Measurements from ENCODE around the gene ADGRF3. TPM values are rescaled to one million over a fixed set of nuclear protein-coding genes. Genes with fewer than 3 reads are reported as not detected.

ADGRF3 gene
- total RNA-seq, 1 experiment from 2014 or later: not detected

DNA sequence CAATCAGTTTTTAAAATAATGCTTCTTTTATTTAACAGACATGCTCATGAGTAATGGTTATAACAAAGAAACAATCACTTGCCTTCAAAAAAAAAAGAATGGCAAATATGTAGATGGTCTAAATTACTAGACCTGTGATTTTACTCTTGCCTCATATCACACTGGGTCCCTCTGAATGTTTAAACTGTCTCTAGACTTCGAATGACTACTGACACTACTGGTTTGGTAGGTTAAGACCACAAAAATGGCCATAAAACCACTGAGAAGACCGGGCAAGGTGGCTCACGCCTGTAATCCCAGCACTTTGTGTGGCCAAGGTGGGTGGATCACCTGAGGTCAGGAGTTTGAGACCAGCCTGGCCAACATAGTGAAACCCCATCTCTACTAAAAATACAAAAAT, 5.8 kb downstream of the ADGRF3 start:
- no peak overlapping the region for H2AFZ ChIP-seq (ENCODE audit: low read depth, low read length, poor library complexity, severe bottlenecking)
- H3K4me1 ChIP-seq (ENCODE audit: control insufficient read depth in 1 of 2, insufficient read depth in 2 of 2, low read length in 2 of 2): peaks cover 10 to 46% of the 10 kb centered on the region in 2 experiments
- CTCF ChIA-PET: no interaction called here
- no peaks in the 10 kb centered on the region for H3K9me3 ChIP-seq (ENCODE audit: control insufficient read depth in 1 of 2, insufficient read depth in 1 of 2, low read depth in 1 of 2, low read length in 2 of 2)
- POLR2A ChIA-PET: no interaction called here
- no peaks in the 10 kb centered on the region for H4K20me1 ChIP-seq (ENCODE audit: insufficient read depth)
- RAD21 ChIA-PET (ENCODE audit: low non-redundant PET in 1 of 2, low total read pairs in 2 of 2, uncharacterized antibody in 2 of 2, unreplicated experiment in 2 of 2): no interaction called here
- no TSS peak for BruUV-seq (replicated peaks)
- H3K9me2 ChIP-seq (ENCODE audit: insufficient read depth): no peaks in the 10 kb centered on the region
- H3K79me2 ChIP-seq (ENCODE audit: insufficient read depth, low read length): peaks cover 17% of the 10 kb centered on the region
- ATAC-seq (no peak), DNase-seq (ENCODE audit: low read depth, low spot score) (no peak)
- H3K4me2 ChIP-seq (ENCODE audit: low read length): peak overlapping the region; percentile 18; the same call in 1 of the 2 replicates
- no peak overlapping the region for H3K4me3 ChIP-seq (replicated peaks in 1 of 2; ENCODE audit: low read depth in 1 of 2, low read length in 2 of 2)
- TF ChIP-seq SP1 (IDR thresholded peaks at IDR 0.05; ENCODE audit: low read depth) (no peak), CEBPB (IDR thresholded peaks at IDR 0.05; ENCODE audit: low read depth) (no peak), SIN3A (IDR thresholded peaks at IDR 0.05; ENCODE audit: low read depth) (no peak), FOSL1 (IDR thresholded peaks at IDR 0.05; ENCODE audit: low read depth) (no peak), ELF1 (IDR thresholded peaks at IDR 0.05; ENCODE audit: borderline replicate concordance, low read depth) (no peak), EZH2 (IDR thresholded peaks at IDR 0.05) (no peak), EZH2phosphoT487 (IDR thresholded peaks at IDR 0.05; ENCODE audit: borderline replicate concordance) (no peak)
- TF ChIP-seq, protein P1, sequence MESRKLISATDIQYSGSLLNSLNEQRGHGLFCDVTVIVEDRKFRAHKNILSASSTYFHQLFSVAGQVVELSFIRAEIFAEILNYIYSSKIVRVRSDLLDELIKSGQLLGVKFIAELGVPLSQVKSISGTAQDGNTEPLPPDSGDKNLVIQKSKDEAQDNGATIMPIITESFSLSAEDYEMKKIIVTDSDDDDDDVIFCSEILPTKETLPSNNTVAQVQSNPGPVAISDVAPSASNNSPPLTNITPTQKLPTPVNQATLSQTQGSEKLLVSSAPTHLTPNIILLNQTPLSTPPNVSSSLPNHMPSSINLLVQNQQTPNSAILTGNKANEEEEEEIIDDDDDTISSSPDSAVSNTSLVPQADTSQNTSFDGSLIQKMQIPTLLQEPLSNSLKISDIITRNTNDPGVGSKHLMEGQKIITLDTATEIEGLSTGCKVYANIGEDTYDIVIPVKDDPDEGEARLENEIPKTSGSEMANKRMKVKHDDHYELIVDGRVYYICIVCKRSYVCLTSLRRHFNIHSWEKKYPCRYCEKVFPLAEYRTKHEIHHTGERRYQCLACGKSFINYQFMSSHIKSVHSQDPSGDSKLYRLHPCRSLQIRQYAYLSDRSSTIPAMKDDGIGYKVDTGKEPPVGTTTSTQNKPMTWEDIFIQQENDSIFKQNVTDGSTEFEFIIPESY (IDR thresholded peaks at IDR 0.05; ENCODE audit: extremely low read depth, insufficient replicate concordance, low read length): no peak
- TF ChIP-seq, protein P2, sequence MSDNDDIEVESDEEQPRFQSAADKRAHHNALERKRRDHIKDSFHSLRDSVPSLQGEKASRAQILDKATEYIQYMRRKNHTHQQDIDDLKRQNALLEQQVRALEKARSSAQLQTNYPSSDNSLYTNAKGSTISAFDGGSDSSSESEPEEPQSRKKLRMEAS (IDR thresholded peaks at IDR 0.05): no peak
- no peak overlapping the region for H3K27ac ChIP-seq (ENCODE audit: low read depth, low read length)
- no peak overlapping the region for H3K9ac ChIP-seq (ENCODE audit: low read length)
- H3K27me3 ChIP-seq (ENCODE audit: insufficient read depth, low read length): no peaks in the 10 kb centered on the region
- H3K36me3 ChIP-seq (ENCODE audit: control insufficient read depth in 1 of 2, insufficient read depth in 2 of 2, low read length in 2 of 2): no peaks in the 10 kb centered on the region
- intact Hi-C loops (cut with micrococcal nuclease): no loop called here

DNA sequence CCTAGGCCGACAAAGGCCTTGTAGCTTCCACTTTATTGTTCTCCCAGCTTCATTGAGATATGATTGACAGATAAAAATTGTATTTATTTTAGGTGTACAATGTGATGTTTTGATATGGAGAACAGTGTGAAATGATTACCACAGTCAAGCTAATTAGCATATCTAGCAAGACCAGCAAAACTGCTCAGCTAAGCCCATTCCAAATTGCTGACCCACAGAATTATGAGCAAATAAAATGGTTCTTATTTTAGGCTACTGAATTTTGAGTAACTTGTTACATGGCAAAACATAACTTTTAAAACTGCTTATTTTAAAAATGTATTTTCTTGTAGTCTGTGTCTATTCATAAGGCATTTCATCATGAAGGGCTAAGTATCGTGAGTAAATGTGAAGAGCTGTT, 9.3 kb downstream of the ADGRF3 start:
- CTCF ChIA-PET: no interaction called here
- Histone ChIP-seq H2AFZ (ENCODE audit: low read depth, low read length, poor library complexity, severe bottlenecking) (no peak overlapping the region), H3K27me3 (ENCODE audit: insufficient read depth, low read length) (no peaks in the 10 kb centered on the region), H4K20me1 (ENCODE audit: insufficient read depth) (no peaks in the 10 kb centered on the region), H3K36me3 (ENCODE audit: control insufficient read depth in 1 of 2, insufficient read depth in 2 of 2, low read length in 2 of 2) (no peaks in the 10 kb centered on the region), H3K79me2 (ENCODE audit: insufficient read depth, low read length) (no peaks in the 10 kb centered on the region), H3K27ac (ENCODE audit: low read depth, low read length) (no peak overlapping the region), H3K4me2 (ENCODE audit: low read length) (no peak overlapping the region), H3K4me1 (ENCODE audit: control insufficient read depth in 1 of 2, insufficient read depth in 2 of 2, low read length in 2 of 2) (peaks cover 3 to 25% of the 10 kb centered on the region in 2 experiments; a peak in 2 of 4 replicates), H3K9me3 (ENCODE audit: control insufficient read depth in 1 of 2, insufficient read depth in 1 of 2, low read depth in 1 of 2, low read length in 2 of 2) (no peaks in the 10 kb centered on the region), H3K9ac (ENCODE audit: low read length) (no peak overlapping the region), H3K9me2 (ENCODE audit: insufficient read depth) (no peaks in the 10 kb centered on the region), H3K4me3 (replicated peaks in 1 of 2; ENCODE audit: low read depth in 1 of 2, low read length in 2 of 2) (no peak overlapping the region)
- BruUV-seq (replicated peaks): no TSS peak
- POLR2A ChIA-PET: interaction anchor here (1.1 kb wide), 1 partner anchor 8 kb away, joined by 3 read pairs; the partner anchor contains the start of gene SELENOI
- no peak for ATAC-seq
- DNase-seq (ENCODE audit: low read depth, low spot score): no peak
- RAD21 ChIA-PET (ENCODE audit: low non-redundant PET in 1 of 2, low total read pairs in 2 of 2, uncharacterized antibody in 2 of 2, unreplicated experiment in 2 of 2): no interaction called here
- TF ChIP-seq SIN3A (IDR thresholded peaks at IDR 0.05; ENCODE audit: low read depth): no peak
- no peak for TF ChIP-seq EZH2phosphoT487 (IDR thresholded peaks at IDR 0.05; ENCODE audit: borderline replicate concordance)
- no peak for TF ChIP-seq RAD21 (IDR thresholded peaks at IDR 0.05; ENCODE audit: low read depth)
- TF ChIP-seq, protein P3, sequence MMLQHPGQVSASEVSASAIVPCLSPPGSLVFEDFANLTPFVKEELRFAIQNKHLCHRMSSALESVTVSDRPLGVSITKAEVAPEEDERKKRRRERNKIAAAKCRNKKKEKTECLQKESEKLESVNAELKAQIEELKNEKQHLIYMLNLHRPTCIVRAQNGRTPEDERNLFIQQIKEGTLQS (IDR thresholded peaks at IDR 0.05): no peak
- no peak for TF ChIP-seq POLR2A (IDR thresholded peaks at IDR 0.05; ENCODE audit: borderline replicate concordance, extremely low read depth, insufficient read depth, insufficient read length)
- TF ChIP-seq, protein P4, sequence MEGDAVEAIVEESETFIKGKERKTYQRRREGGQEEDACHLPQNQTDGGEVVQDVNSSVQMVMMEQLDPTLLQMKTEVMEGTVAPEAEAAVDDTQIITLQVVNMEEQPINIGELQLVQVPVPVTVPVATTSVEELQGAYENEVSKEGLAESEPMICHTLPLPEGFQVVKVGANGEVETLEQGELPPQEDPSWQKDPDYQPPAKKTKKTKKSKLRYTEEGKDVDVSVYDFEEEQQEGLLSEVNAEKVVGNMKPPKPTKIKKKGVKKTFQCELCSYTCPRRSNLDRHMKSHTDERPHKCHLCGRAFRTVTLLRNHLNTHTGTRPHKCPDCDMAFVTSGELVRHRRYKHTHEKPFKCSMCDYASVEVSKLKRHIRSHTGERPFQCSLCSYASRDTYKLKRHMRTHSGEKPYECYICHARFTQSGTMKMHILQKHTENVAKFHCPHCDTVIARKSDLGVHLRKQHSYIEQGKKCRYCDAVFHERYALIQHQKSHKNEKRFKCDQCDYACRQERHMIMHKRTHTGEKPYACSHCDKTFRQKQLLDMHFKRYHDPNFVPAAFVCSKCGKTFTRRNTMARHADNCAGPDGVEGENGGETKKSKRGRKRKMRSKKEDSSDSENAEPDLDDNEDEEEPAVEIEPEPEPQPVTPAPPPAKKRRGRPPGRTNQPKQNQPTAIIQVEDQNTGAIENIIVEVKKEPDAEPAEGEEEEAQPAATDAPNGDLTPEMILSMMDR (IDR thresholded peaks at IDR 0.05 in 2 of 3, conservative IDR thresholded peaks at IDR 0.05 in 1 of 3; ENCODE audit: borderline replicate concordance in 1 of 3, insufficient read depth in 1 of 3, low read depth in 2 of 3, low read length in 2 of 3): no peak
- no peak for TF ChIP-seq FOSL1 (IDR thresholded peaks at IDR 0.05; ENCODE audit: low read depth)
- TF ChIP-seq YY1 (IDR thresholded peaks at IDR 0.05; ENCODE audit: extremely low read depth, insufficient replicate concordance, low read depth, low read length): no peak
- intact Hi-C loops (cut with micrococcal nuclease): no loop called here
